ENCODE results near the gene TENM3.

TENM3 gene

GRCh38 chr4:182400790-182401189 lies 157.6 kb downstream of the TENM3 start:
- no peak for DNase-seq (ENCODE audit: low read depth)

GRCh38 chr4:182404376-182404775 lies 161.2 kb downstream of the TENM3 start:
- DNase-seq (ENCODE audit: low read depth) = no peak

- DNase-seq (ENCODE audit: low read depth) = no peak
These were observed 161.9 kb downstream of the TENM3 start for GRCh38 chr4:182405087-182405486.

- DNase-seq (ENCODE audit: low read depth) = no peak
These were observed 166.1 kb downstream of the TENM3 start for GRCh38 chr4:182409271-182409670.

- DNase-seq (ENCODE audit: low read depth) = no peak
These were observed 168.2 kb downstream of the TENM3 start for GRCh38 chr4:182411391-182411790.

GRCh38 chr4:182413550-182413949 lies 170.3 kb downstream of the TENM3 start:
- DNase-seq (ENCODE audit: low read depth) = no peak

GRCh38 chr4:182415116-182415515 lies 171.9 kb downstream of the TENM3 start:
- no peak for DNase-seq (ENCODE audit: low read depth)

GRCh38 chr4:182416067-182416466 lies 172.9 kb downstream of the TENM3 start:
- no peak for DNase-seq (ENCODE audit: low read depth)

GRCh38 chr4:182418054-182418734 lies 175.0 kb downstream of the TENM3 start:
- DNase-seq (ENCODE audit: low read depth) = no peak

- no peak for DNase-seq (ENCODE audit: low read depth)
These were observed 177.0 kb downstream of the TENM3 start for GRCh38 chr4:182420189-182420588.

- no peak for DNase-seq (ENCODE audit: low read depth)
These were observed 178.6 kb downstream of the TENM3 start for GRCh38 chr4:182421753-182422152.

- DNase-seq (ENCODE audit: low read depth) = no peak
These were observed 182.1 kb downstream of the TENM3 start for GRCh38 chr4:182425302-182425701.

GRCh38 chr4:182426901-182427300 lies 183.7 kb downstream of the TENM3 start:
- no peak for DNase-seq (ENCODE audit: low read depth)

- DNase-seq (ENCODE audit: low read depth) = no peak
These were observed 184.4 kb downstream of the TENM3 start for GRCh38 chr4:182427554-182427953.

- no peak for DNase-seq (ENCODE audit: low read depth)
These were observed 186.7 kb downstream of the TENM3 start for GRCh38 chr4:182429896-182430295.

- DNase-seq (ENCODE audit: low read depth) = no peak
These were observed 189.6 kb downstream of the TENM3 start for GRCh38 chr4:182432819-182433218.

GRCh38 chr4:182434720-182435119 lies 191.5 kb downstream of the TENM3 start:
- no peak for DNase-seq (ENCODE audit: low read depth)

GRCh38 chr4:182435401-182435800 lies 192.2 kb downstream of the TENM3 start:
- no peak for DNase-seq (ENCODE audit: low read depth)

- no peak for DNase-seq (ENCODE audit: low read depth)
These were observed 199.9 kb downstream of the TENM3 start for GRCh38 chr4:182443070-182443469.

GRCh38 chr4:182447767-182448280 lies 204.6 kb downstream of the TENM3 start:
- DNase-seq (ENCODE audit: low read depth) = no peak

GRCh38 chr4:182448281-182449151 lies 205.3 kb downstream of the TENM3 start:
- peak; percentile 28 for DNase-seq (ENCODE audit: low read depth)

GRCh38 chr4:182449186-182449929 lies 206.2 kb downstream of the TENM3 start:
- no peak for DNase-seq (ENCODE audit: low read depth)

Data from stimulated activated CD8-positive, alpha-beta memory T cell treated with anti-CD3 and anti-CD28 coated beads, Interleukin-4, amount 100 ng/mL, for 24 hours (primary cell).